ENCODE results near the gene INSYN2A.

INSYN2A gene

DNA sequence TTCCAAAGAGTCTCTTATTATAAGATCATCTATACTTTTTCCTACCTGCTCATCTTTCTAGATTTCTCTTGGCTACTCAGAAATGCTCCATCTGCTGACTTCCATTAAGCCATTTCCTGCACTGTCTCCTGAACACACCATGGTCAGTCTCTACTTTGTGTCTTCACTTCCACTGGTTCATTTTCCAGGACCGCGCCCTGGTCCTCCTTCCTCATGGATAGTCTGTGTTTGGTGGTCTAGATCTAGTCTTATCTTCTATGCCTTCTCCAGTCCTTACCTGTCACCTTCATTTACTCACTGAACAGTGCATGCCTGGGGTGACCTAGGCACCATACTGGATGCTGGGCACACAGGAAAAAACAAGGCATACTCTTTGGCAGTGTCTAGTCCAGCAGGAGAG is 11.8 kb downstream of the INSYN2A start:
- no peaks in the 10 kb centered on the region for H3K9me3 ChIP-seq (ENCODE audit: control insufficient read depth, low read length)
- no peak overlapping the region for H3K4me3 ChIP-seq (ENCODE audit: insufficient read depth, low read depth, low read length, poor library complexity, severe bottlenecking)
- H3K4me1 ChIP-seq (ENCODE audit: control insufficient read depth, insufficient read depth, low read length, poor library complexity, severe bottlenecking) = no peaks in the 10 kb centered on the region
- H3K36me3 ChIP-seq (ENCODE audit: control insufficient read depth, insufficient read depth, low read length) = no peaks in the 10 kb centered on the region
- H3K27me3 ChIP-seq (replicated peaks; ENCODE audit: control insufficient read depth, insufficient read depth, low read length, poor library complexity, severe bottlenecking) = no peaks in the 10 kb centered on the region
- no peak for DNase-seq
- H3K27ac ChIP-seq (ENCODE audit: insufficient read depth, low read length, poor library complexity, severe bottlenecking) = no peak overlapping the region

GRCh38 chr10:127182161-127182560 is 14.2 kb downstream of the INSYN2A start:
- no peak overlapping the region for H3K27ac ChIP-seq (ENCODE audit: insufficient read depth, low read length, poor library complexity, severe bottlenecking)
- DNase-seq = no peak
- no peak overlapping the region for H3K4me3 ChIP-seq (ENCODE audit: insufficient read depth, low read depth, low read length, poor library complexity, severe bottlenecking)
- no peaks in the 10 kb centered on the region for H3K4me1 ChIP-seq (ENCODE audit: control insufficient read depth, insufficient read depth, low read length, poor library complexity, severe bottlenecking)
- H3K9me3 ChIP-seq (ENCODE audit: control insufficient read depth, low read length) = no peaks in the 10 kb centered on the region
- H3K36me3 ChIP-seq (ENCODE audit: control insufficient read depth, insufficient read depth, low read length) = no peaks in the 10 kb centered on the region
- H3K27me3 ChIP-seq (replicated peaks; ENCODE audit: control insufficient read depth, insufficient read depth, low read length, poor library complexity, severe bottlenecking) = no peaks in the 10 kb centered on the region

DNA sequence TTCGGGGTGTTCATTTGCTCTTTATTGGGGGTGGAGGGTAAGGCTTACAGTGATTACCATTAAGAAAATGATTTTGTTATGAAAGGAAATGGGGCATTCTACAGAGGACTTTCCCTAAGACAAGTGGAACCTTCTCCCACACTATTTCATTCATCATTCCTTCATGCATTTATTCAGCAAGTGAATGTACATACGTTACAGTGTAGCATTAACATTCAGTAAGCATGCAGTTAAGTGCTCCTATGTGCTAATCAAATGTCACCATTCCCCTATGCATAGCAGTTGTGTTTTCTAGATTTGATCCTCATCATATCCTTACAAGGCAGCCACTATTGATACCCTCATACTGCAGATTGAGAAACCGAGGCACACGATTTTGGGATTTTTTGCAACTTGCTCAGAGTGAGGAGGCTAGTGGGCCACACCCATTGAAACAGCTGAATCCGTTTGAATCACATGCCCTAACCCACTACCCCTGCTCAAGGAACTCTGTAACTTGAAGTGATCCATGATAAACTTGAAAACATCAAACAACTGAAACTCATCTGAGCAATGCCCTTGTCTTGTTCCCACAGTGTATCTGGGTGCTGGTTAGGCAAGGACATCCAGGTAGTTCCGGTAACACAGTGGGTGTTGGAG is 16.7 kb downstream of the INSYN2A start:
- Histone ChIP-seq H3K27me3 (replicated peaks; ENCODE audit: control insufficient read depth, insufficient read depth, low read length, poor library complexity, severe bottlenecking) (no peaks in the 10 kb centered on the region), H3K9me3 (ENCODE audit: control insufficient read depth, low read length) (no peaks in the 10 kb centered on the region), H3K27ac (ENCODE audit: insufficient read depth, low read length, poor library complexity, severe bottlenecking) (no peak overlapping the region), H3K4me1 (ENCODE audit: control insufficient read depth, insufficient read depth, low read length, poor library complexity, severe bottlenecking) (no peaks in the 10 kb centered on the region), H3K4me3 (ENCODE audit: insufficient read depth, low read depth, low read length, poor library complexity, severe bottlenecking) (no peak overlapping the region), H3K36me3 (ENCODE audit: control insufficient read depth, insufficient read depth, low read length) (no peaks in the 10 kb centered on the region)
- DNase-seq = no peak

- no peaks in the 10 kb centered on the region for H3K27me3 ChIP-seq (replicated peaks; ENCODE audit: control insufficient read depth, insufficient read depth, low read length, poor library complexity, severe bottlenecking)
- H3K4me3 ChIP-seq (ENCODE audit: insufficient read depth, low read depth, low read length, poor library complexity, severe bottlenecking) = no peak overlapping the region
- H3K9me3 ChIP-seq (ENCODE audit: control insufficient read depth, low read length) = no peaks in the 10 kb centered on the region
- H3K27ac ChIP-seq (ENCODE audit: insufficient read depth, low read length, poor library complexity, severe bottlenecking) = no peak overlapping the region
- no peak for DNase-seq
- H3K36me3 ChIP-seq (ENCODE audit: control insufficient read depth, insufficient read depth, low read length) = no peaks in the 10 kb centered on the region
- no peaks in the 10 kb centered on the region for H3K4me1 ChIP-seq (ENCODE audit: control insufficient read depth, insufficient read depth, low read length, poor library complexity, severe bottlenecking)
Observed at GRCh38 chr10:127176649-127177048, 19.7 kb downstream of the INSYN2A start.

DNA sequence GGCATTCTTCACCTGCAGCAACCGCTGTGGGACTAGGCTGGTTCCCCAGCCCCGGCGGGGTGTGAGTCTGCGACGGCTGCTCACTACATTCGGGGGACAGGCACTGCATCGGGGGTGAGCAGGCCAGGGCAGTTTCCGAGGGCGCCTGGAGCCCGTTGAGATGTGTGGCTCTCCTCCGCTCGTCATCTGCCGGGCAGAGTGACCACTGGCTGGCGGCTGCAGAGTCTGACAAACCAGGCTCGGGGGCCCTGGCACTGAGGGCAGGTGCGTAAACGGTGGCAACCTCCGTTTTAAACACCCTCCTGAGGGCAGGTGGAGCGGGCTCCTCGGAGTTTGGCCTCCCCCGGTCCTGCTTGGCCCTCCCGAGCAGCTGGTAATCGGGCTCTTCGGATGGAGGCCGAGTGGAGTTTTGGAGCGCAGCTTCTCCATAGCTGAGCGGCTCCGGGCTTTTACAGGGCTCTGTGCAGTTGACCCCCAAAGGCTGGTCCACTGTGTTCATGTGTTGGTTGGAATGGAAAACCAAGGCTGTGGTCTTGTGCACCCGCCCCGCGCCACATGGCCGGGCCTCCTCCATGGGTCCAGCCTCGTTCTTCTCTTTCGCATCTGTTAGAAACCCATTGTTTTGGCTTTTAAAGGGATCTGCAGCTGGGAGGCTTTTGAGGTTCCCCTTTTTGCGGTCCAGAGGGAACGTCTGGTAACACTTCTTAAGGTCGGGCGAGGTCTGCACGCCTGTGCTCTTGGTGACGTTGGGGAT is 20.9 kb downstream of the INSYN2A start:
- Histone ChIP-seq H3K4me1 (ENCODE audit: control insufficient read depth, insufficient read depth, low read length, poor library complexity, severe bottlenecking) (no peaks in the 10 kb centered on the region), H3K27ac (ENCODE audit: insufficient read depth, low read length, poor library complexity, severe bottlenecking) (no peak overlapping the region), H3K36me3 (ENCODE audit: control insufficient read depth, insufficient read depth, low read length) (no peaks in the 10 kb centered on the region), H3K4me3 (ENCODE audit: insufficient read depth, low read depth, low read length, poor library complexity, severe bottlenecking) (no peak overlapping the region), H3K9me3 (ENCODE audit: control insufficient read depth, low read length) (no peaks in the 10 kb centered on the region), H3K27me3 (replicated peaks; ENCODE audit: control insufficient read depth, insufficient read depth, low read length, poor library complexity, severe bottlenecking) (no peaks in the 10 kb centered on the region)
- DNase-seq = no peak

DNA sequence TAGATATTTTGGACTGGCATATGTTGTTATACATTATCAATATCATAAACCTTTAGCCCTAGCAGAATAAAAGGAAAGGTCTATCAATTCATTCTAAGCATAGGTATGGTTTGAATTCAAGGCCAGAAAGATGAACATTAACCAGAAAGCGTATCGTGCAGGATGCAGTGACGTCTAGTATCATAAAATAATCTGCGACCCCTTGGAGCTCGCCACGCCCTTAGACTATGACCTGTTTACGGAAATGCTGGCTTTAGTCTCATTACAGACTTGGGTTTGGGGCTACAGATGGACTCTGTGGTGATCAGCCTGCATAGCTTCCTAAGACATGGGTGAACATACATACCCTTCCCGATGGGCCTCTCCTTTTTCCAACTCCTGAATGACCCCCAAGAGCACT is 21.5 kb downstream of the INSYN2A start:
- no peaks in the 10 kb centered on the region for H3K36me3 ChIP-seq (ENCODE audit: control insufficient read depth, insufficient read depth, low read length)
- DNase-seq = no peak
- no peak overlapping the region for H3K27ac ChIP-seq (ENCODE audit: insufficient read depth, low read length, poor library complexity, severe bottlenecking)
- H3K9me3 ChIP-seq (ENCODE audit: control insufficient read depth, low read length) = no peaks in the 10 kb centered on the region
- no peaks in the 10 kb centered on the region for H3K4me1 ChIP-seq (ENCODE audit: control insufficient read depth, insufficient read depth, low read length, poor library complexity, severe bottlenecking)
- H3K27me3 ChIP-seq (replicated peaks; ENCODE audit: control insufficient read depth, insufficient read depth, low read length, poor library complexity, severe bottlenecking) = no peaks in the 10 kb centered on the region
- no peak overlapping the region for H3K4me3 ChIP-seq (ENCODE audit: insufficient read depth, low read depth, low read length, poor library complexity, severe bottlenecking)

- Histone ChIP-seq H3K27ac (ENCODE audit: insufficient read depth, low read length, poor library complexity, severe bottlenecking) (no peak overlapping the region), H3K27me3 (replicated peaks; ENCODE audit: control insufficient read depth, insufficient read depth, low read length, poor library complexity, severe bottlenecking) (no peaks in the 10 kb centered on the region), H3K4me1 (ENCODE audit: control insufficient read depth, insufficient read depth, low read length, poor library complexity, severe bottlenecking) (no peaks in the 10 kb centered on the region), H3K36me3 (ENCODE audit: control insufficient read depth, insufficient read depth, low read length) (no peaks in the 10 kb centered on the region), H3K9me3 (ENCODE audit: control insufficient read depth, low read length) (no peaks in the 10 kb centered on the region), H3K4me3 (ENCODE audit: insufficient read depth, low read depth, low read length, poor library complexity, severe bottlenecking) (no peak overlapping the region)
- DNase-seq = no peak
Observed at GRCh38 chr10:127168261-127168660, 28.1 kb downstream of the INSYN2A start.

DNA sequence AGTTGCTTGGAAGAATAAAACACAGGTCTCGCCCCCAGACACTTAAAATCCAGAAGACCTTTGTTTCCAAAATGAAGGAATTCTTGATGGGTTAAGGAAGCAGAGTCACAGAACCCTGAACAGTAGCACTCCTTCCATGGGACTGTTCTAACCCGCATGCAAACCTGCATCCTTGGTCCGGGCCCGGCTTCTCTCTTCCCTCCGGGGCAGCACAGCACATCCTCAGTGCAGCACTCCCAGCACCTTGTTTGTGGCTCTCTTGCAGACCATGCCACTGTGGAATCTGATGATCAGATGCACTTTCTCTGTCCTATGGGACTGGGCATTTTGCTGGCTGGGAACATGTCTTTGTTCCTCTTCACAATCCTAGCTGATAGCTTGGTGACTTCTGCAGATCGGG is 33.5 kb downstream of the INSYN2A start:
- no peaks in the 10 kb centered on the region for H3K4me1 ChIP-seq (ENCODE audit: control insufficient read depth, insufficient read depth, low read length, poor library complexity, severe bottlenecking)
- no peak overlapping the region for H3K4me3 ChIP-seq (ENCODE audit: insufficient read depth, low read depth, low read length, poor library complexity, severe bottlenecking)
- DNase-seq = no peak
- no peaks in the 10 kb centered on the region for H3K27me3 ChIP-seq (replicated peaks; ENCODE audit: control insufficient read depth, insufficient read depth, low read length, poor library complexity, severe bottlenecking)
- no peaks in the 10 kb centered on the region for H3K9me3 ChIP-seq (ENCODE audit: control insufficient read depth, low read length)
- H3K36me3 ChIP-seq (ENCODE audit: control insufficient read depth, insufficient read depth, low read length) = no peaks in the 10 kb centered on the region
- no peak overlapping the region for H3K27ac ChIP-seq (ENCODE audit: insufficient read depth, low read length, poor library complexity, severe bottlenecking)

GRCh38 chr10:127161482-127161881 is 34.9 kb downstream of the INSYN2A start:
- no peaks in the 10 kb centered on the region for H3K9me3 ChIP-seq (ENCODE audit: control insufficient read depth, low read length)
- no peaks in the 10 kb centered on the region for H3K36me3 ChIP-seq (ENCODE audit: control insufficient read depth, insufficient read depth, low read length)
- H3K4me1 ChIP-seq (ENCODE audit: control insufficient read depth, insufficient read depth, low read length, poor library complexity, severe bottlenecking) = no peaks in the 10 kb centered on the region
- H3K27ac ChIP-seq (ENCODE audit: insufficient read depth, low read length, poor library complexity, severe bottlenecking) = no peak overlapping the region
- no peaks in the 10 kb centered on the region for H3K27me3 ChIP-seq (replicated peaks; ENCODE audit: control insufficient read depth, insufficient read depth, low read length, poor library complexity, severe bottlenecking)
- no peak for DNase-seq
- H3K4me3 ChIP-seq (ENCODE audit: insufficient read depth, low read depth, low read length, poor library complexity, severe bottlenecking) = no peak overlapping the region

DNA sequence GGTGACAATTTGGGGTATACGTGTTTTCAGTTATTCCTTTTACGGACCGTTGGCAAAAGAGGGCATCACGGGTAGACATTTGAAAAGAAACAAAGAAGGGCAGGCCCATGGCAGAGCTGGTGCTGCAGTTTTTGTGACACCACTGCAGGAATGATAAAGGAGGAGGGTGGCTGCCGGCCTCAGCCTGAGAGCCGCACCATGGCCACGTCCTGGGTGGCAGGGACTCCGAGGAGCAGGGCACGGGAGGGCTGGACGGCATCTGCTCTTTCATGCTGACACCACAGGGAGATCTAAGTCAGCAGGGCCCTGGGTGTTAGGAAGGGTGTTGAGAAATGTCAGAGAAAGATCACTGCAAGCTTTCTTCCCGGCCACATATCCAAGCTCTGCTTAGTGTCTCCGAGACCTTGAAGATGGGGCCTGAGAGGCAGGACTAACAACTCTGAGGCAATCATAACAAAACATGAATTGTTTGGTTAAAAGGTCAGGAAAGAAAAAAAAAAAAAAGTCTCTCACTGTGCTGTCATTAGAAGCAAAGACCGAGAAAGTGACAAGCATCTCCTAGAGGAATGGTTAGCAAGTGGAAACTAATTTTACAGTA is 36.6 kb downstream of the INSYN2A start:
- Histone ChIP-seq H3K27me3 (replicated peaks; ENCODE audit: control insufficient read depth, insufficient read depth, low read length, poor library complexity, severe bottlenecking) (no peaks in the 10 kb centered on the region), H3K36me3 (ENCODE audit: control insufficient read depth, insufficient read depth, low read length) (no peaks in the 10 kb centered on the region), H3K4me3 (ENCODE audit: insufficient read depth, low read depth, low read length, poor library complexity, severe bottlenecking) (no peak overlapping the region), H3K9me3 (ENCODE audit: control insufficient read depth, low read length) (no peaks in the 10 kb centered on the region), H3K27ac (ENCODE audit: insufficient read depth, low read length, poor library complexity, severe bottlenecking) (no peak overlapping the region), H3K4me1 (ENCODE audit: control insufficient read depth, insufficient read depth, low read length, poor library complexity, severe bottlenecking) (no peaks in the 10 kb centered on the region)
- no peak for DNase-seq
